ENCODE measurements around the gene AP1AR.

Gene AP1AR, protein sequence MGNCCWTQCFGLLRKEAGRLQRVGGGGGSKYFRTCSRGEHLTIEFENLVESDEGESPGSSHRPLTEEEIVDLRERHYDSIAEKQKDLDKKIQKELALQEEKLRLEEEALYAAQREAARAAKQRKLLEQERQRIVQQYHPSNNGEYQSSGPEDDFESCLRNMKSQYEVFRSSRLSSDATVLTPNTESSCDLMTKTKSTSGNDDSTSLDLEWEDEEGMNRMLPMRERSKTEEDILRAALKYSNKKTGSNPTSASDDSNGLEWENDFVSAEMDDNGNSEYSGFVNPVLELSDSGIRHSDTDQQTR

DNA sequence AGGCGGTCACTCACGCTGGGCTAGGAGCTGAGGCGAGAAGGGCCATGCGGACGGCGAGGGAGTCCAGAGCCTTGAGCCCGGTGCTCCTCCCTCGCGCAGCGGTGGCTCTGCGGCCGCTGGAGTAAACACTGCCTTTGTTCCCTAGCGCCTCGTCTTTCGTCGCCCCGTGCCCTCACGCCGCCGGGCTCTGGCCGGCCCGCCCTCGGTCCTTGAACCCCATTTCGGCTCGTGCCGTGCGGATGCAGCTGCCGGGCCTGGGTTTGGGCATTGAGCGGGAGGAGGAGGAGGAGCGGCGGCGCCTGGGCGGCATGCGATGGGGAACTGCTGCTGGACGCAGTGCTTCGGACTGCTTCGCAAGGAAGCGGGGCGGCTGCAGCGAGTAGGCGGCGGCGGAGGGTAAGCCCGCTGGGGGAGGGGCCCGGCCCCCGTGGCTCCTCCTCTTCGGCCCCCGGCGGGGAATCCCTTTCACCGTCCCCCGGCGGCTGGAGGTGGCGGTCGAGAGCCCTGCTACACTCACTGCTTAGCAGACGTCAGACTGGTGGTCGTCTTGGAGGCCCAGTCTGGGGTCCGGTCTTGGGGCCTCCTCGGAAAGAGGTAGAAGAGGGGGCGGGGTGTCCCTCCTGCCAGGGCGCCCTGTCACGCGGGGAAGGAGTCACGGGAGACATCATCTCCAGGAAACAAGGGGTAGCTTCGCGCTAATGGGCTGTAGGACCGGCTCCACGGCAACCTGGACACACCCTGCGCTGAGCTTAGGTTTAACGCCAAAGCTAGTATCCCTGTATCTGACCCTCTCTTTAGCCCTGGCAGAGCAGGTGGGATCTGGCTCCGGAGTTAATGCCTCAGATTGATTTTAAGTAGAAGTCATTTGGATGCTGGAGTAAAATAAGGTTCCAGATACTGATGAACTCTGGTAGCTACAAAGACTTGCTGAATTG lies at the start of gene AP1AR:
Gene AP1AR (plus strand): TSS at position 9 of the 935 bp plus-strand sequence. CDS start 305 bp downstream, at position 314.
- Mint-ChIP-seq H3K27me3 (peaks cover 1% of the 10 kb centered on the region), H3K4me1 (ENCODE audit: low read depth) (peaks cover 41% of the 10 kb centered on the region), H3K27ac (peak within 1 kb of the TSS; percentile 99), H3K36me3 (ENCODE audit: low read depth) (peaks cover 13% of the 10 kb centered on the region), H3K9me3 (no peaks in the 10 kb centered on the region), H3K4me3 (peak within 1 kb of the TSS; percentile 96)
- peak; percentile 89 for DNase-seq

DNA sequence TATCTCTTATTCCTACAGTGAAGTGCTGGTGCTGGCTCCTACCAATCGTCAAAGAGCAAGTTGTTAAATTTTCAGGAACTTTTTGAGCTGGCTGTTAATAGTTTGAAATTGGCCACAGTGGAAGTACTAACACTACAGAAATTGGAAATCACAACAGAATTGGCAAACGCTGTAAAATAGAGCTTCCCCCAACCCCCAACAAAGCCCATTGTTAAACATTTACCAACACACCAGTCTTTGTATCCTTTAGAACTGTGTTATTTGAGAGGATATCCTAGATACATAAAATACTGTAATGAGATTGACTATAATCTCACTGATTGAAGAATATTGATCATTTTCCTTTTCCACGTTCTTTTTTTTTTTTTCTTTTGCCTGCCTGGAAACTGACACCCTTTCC lies 49.0 kb upstream of the AP1AR start:
- no peaks in the 10 kb centered on the region for H3K27me3 Mint-ChIP-seq
- no peaks in the 10 kb centered on the region for H3K9me3 Mint-ChIP-seq
- peaks cover 66% of the 10 kb centered on the region for H3K36me3 Mint-ChIP-seq (ENCODE audit: low read depth)
- H3K27ac Mint-ChIP-seq: no peak overlapping the region
- H3K4me1 Mint-ChIP-seq (ENCODE audit: low read depth): peaks cover 46% of the 10 kb centered on the region
- no peak overlapping the region for H3K4me3 Mint-ChIP-seq
- no peak for DNase-seq

DNA sequence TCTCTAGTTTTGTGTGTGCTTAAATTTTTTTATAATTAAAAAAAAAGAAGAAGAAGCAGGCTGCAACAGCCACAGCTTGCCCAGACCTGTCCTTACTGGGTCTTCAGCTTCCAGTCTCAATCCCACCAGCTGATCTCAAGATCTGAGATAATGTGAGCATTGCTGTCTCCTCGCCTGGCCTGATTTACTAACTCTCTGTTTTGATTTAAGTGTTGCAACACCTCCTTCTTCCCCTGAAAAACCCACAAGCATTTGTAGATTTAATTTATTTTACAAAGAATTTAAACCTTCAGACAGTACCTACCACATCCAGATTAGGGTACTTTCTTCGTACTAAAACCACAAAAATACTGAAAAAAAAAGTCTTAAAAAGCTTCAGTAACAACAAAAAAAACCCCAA lies 48.3 kb upstream of the AP1AR start:
- H3K36me3 Mint-ChIP-seq (ENCODE audit: low read depth): peaks cover 71% of the 10 kb centered on the region
- H3K27ac Mint-ChIP-seq: no peak overlapping the region
- peaks cover 46% of the 10 kb centered on the region for H3K4me1 Mint-ChIP-seq (ENCODE audit: low read depth)
- no peaks in the 10 kb centered on the region for H3K9me3 Mint-ChIP-seq
- H3K27me3 Mint-ChIP-seq: no peaks in the 10 kb centered on the region
- H3K4me3 Mint-ChIP-seq: no peak overlapping the region
- DNase-seq: no peak

DNA sequence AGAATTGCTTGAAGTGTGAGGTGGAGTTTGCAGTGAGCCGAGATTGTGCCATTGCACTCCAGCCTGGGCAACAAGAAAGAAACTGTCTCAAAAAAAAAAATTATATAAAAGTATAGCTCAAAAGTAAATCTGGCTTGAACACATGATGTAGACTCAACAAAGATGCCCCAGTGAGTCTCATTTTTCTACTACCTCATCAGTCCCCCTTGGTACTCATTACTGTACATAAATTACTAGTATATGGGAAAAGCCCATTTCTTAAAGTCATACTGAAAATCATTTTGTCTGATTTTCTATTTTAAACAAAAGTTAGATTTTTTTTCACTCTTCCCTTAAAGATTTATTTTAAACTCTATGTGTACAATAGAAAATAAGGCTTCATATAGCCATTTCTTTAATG lies 47.1 kb upstream of the AP1AR start:
- no peak overlapping the region for H3K27ac Mint-ChIP-seq
- DNase-seq: no peak
- no peaks in the 10 kb centered on the region for H3K9me3 Mint-ChIP-seq
- no peak overlapping the region for H3K4me3 Mint-ChIP-seq
- peaks cover 65% of the 10 kb centered on the region for H3K36me3 Mint-ChIP-seq (ENCODE audit: low read depth)
- peaks cover 39% of the 10 kb centered on the region for H3K4me1 Mint-ChIP-seq (ENCODE audit: low read depth)
- H3K27me3 Mint-ChIP-seq: no peaks in the 10 kb centered on the region

DNA sequence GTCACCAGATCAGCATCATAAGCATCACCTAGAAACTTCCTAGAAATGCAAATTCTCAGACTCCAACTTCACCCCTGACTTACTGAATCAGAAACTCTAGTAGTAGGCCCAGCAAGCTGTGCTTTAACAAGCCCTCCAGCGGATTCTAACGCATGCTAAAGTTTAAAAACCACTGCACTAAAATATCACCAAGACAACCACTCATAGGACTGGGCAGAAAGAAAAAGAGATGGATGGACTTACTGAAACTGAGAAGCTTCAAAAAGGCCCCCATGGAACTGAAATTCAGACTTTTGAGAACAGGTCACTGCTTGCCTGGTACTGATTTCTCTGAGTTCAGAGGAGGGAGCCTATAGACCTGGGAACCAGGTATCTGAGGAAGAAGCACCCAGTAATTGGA lies 46.3 kb upstream of the AP1AR start:
- no peaks in the 10 kb centered on the region for H3K9me3 Mint-ChIP-seq
- H3K27me3 Mint-ChIP-seq: no peaks in the 10 kb centered on the region
- no peak overlapping the region for H3K4me3 Mint-ChIP-seq
- H3K27ac Mint-ChIP-seq: peak overlapping the region; percentile 31
- DNase-seq: no peak
- H3K36me3 Mint-ChIP-seq (ENCODE audit: low read depth): peaks cover 70% of the 10 kb centered on the region
- peaks cover 45% of the 10 kb centered on the region for H3K4me1 Mint-ChIP-seq (ENCODE audit: low read depth)

DNA sequence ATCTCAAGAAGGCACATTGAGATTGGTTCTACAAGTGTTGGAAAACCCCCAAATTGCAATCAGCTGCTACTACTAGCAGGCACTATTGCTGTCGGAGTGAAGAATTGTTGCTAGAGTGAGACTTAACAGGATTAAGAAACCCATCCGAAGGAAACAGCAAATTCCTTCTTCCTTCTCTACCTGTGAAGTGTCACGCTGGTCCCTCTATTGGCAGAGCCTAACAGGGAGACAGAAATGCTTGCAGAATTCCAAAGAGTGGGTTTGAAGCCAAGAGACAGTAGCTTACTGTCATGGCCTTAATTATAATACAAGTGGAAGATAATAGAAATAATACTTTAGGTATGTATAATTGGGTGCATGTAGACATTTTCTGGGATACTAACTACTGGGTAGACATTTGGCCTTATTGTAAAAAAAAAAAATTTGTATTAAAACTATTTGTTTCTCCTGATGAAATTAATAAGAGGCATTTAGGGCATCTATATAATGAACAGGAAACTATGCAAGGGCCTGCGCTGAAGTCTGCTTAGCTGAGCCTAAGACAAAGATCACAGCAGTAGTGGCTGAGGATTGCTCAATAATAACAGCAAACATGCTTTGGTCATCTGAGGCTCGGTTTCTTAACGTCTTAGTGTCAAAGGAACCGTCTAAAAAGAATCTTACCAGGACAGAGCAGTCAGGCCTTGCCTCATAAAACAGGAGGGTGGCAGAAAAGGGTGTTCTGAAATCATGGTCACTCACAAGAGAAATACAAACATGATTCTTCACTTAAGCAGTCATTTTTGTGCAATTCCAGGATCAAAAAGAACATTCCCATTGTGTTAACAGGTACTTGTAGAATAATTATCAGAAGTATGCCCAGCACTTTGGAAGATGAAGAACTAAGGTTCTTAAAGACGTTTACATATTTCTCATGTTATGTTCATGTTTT lies 45.6 kb upstream of the AP1AR start:
- peaks cover 70% of the 10 kb centered on the region for H3K36me3 Mint-ChIP-seq (ENCODE audit: low read depth)
- no peak overlapping the region for H3K27ac Mint-ChIP-seq
- H3K27me3 Mint-ChIP-seq: no peaks in the 10 kb centered on the region
- H3K4me3 Mint-ChIP-seq: no peak overlapping the region
- no peak for DNase-seq
- H3K4me1 Mint-ChIP-seq (ENCODE audit: low read depth): peaks cover 40% of the 10 kb centered on the region
- H3K9me3 Mint-ChIP-seq: no peaks in the 10 kb centered on the region

DNA sequence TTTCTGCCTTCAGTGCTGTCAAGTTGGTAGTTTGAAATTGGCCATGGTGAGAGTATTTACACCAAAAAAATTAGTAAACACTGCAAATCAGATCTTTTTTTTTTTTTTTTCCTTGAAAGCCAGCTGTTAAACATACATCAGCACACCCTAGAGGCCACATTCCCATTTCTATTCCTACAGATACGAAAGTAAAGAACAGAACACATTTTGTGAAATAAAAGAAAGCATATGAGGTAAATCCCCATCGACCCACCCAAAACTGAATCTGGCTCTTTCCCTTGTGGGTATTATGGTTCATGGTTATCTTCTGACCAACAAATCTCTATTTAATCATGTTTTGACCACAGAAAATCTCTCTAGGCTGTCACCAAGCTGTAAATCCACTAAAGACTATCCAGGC lies 41.8 kb upstream of the AP1AR start:
- H3K4me3 Mint-ChIP-seq: no peak overlapping the region
- peaks cover 51% of the 10 kb centered on the region for H3K36me3 Mint-ChIP-seq (ENCODE audit: low read depth)
- no peaks in the 10 kb centered on the region for H3K27me3 Mint-ChIP-seq
- no peaks in the 10 kb centered on the region for H3K9me3 Mint-ChIP-seq
- peaks cover 9% of the 10 kb centered on the region for H3K4me1 Mint-ChIP-seq (ENCODE audit: low read depth)
- no peak for DNase-seq
- no peak overlapping the region for H3K27ac Mint-ChIP-seq

DNA sequence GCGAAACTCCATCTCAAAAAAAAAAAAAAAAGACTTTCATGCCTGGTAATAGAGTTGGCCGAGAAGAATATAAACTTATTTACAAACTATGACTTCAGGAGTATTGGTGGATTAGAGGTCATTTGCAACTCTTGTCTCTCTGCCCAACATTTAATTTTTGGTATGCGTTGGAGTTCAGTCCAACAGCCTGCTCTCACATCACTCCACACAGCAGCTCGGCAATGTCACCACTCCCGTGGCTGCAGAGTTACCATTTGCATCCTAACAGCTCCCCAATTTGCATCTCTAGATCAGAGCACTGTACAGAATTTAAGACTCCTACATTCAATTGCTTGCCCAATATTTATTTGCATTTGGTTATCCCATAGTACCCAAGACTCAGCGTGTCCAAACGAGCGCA lies 40.9 kb upstream of the AP1AR start:
- Mint-ChIP-seq H3K36me3 (ENCODE audit: low read depth) (peaks cover 48% of the 10 kb centered on the region), H3K27me3 (no peaks in the 10 kb centered on the region), H3K4me3 (no peak overlapping the region), H3K27ac (no peak overlapping the region), H3K9me3 (no peaks in the 10 kb centered on the region), H3K4me1 (ENCODE audit: low read depth) (peaks cover 6% of the 10 kb centered on the region)
- DNase-seq: no peak

DNA sequence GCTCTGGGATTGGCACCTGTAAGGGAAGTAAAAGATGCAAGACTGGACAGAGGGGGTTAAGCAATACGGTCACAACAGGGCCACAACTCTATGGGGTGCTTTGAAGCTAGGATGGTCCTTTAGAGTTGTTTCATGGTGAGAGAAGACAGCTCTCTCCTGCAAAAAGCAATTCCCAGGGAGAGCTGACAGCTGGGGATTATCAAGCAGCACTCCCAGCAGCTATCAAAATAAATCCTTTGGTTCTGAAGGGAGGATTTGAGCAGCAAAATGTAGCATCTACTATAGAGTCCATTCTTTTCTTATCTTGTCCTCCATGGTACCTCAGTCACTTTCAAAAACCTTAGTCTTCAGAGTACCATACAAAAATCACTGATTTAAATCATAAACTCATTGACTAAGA lies 35.1 kb upstream of the AP1AR start:
- Mint-ChIP-seq H3K27ac (no peak overlapping the region), H3K27me3 (no peaks in the 10 kb centered on the region), H3K9me3 (no peaks in the 10 kb centered on the region), H3K4me3 (no peak overlapping the region), H3K36me3 (ENCODE audit: low read depth) (peaks cover 3% of the 10 kb centered on the region), H3K4me1 (ENCODE audit: low read depth) (peaks cover 19% of the 10 kb centered on the region)
- DNase-seq: no peak

DNA sequence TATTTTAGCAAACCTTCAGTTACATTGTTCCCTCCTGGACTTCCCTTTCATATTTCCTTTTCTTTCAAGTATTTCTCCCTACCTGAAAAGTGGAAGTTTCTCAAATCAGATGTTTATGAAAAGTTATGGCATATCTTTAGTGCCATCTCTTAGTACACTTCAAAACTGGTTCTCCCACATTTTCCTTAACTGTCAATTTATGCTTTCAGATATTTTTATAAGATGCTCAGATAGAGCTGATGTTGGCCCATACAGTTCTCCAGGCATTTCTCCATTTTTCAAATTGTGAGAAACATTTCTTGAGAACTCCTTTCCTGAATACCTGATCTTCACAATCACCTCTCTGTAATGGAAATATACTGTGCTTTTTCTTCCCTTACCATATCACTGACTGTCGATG lies 32.5 kb upstream of the AP1AR start:
- H3K4me1 Mint-ChIP-seq (ENCODE audit: low read depth): peaks cover 19% of the 10 kb centered on the region
- H3K27me3 Mint-ChIP-seq: no peaks in the 10 kb centered on the region
- DNase-seq: no peak
- peaks cover 2% of the 10 kb centered on the region for H3K36me3 Mint-ChIP-seq (ENCODE audit: low read depth)
- H3K9me3 Mint-ChIP-seq: no peaks in the 10 kb centered on the region
- peak overlapping the region; percentile 4 for H3K4me3 Mint-ChIP-seq
- peak overlapping the region; percentile 42 for H3K27ac Mint-ChIP-seq

DNA sequence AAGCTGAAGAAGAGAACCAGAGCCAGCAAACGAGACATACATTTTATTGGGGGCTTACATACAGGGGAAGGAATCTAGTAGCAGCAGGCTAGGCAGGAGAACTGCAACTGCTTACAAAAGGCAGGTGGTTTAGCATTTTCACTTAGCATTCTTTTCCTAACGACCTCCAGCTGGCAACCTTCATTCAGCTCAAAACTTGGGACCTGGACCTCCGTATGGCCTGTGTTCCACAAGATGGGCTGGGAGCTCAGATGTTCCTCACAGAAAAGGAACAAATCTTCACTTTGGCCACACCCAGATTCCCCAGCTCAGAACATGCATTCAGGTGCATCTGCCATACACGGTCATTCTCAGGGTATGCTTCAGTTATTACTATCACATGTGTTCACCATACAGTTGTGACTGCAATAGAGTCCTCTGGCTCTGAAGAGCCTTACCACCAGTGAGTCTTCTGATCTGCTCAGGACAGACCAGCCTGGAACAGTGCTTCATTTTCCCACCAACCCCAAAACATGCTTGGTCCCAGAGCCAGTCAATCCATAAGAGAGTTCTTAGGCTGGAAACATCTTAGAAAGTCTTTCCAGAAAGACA lies 29.6 kb upstream of the AP1AR start:
- peaks cover 3% of the 10 kb centered on the region for H3K27me3 Mint-ChIP-seq
- H3K36me3 Mint-ChIP-seq (ENCODE audit: low read depth): no peaks in the 10 kb centered on the region
- H3K4me3 Mint-ChIP-seq: no peak overlapping the region
- no peaks in the 10 kb centered on the region for H3K9me3 Mint-ChIP-seq
- no peak overlapping the region for H3K27ac Mint-ChIP-seq
- no peak for DNase-seq
- peaks cover 19% of the 10 kb centered on the region for H3K4me1 Mint-ChIP-seq (ENCODE audit: low read depth)

DNA sequence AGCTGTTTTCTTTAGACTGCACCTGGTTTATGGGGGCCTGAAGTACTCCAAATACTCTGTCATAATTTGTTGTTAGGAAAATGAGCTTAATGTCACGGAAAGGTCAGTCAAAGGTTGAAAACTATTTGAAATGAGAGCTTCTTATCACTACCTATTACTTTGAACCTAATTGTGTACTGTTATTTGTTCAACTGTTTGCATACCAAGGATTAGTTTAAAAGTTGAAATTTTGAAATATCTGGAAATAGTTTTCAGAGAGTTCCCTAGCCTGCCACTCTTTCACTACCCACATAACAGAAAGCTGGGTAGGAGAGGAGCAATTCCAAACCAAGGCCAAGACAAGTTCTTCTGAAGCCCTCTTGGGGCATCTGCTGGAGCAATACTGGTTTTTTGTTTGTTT lies 28.0 kb upstream of the AP1AR start:
- no peaks in the 10 kb centered on the region for H3K36me3 Mint-ChIP-seq (ENCODE audit: low read depth)

DNA sequence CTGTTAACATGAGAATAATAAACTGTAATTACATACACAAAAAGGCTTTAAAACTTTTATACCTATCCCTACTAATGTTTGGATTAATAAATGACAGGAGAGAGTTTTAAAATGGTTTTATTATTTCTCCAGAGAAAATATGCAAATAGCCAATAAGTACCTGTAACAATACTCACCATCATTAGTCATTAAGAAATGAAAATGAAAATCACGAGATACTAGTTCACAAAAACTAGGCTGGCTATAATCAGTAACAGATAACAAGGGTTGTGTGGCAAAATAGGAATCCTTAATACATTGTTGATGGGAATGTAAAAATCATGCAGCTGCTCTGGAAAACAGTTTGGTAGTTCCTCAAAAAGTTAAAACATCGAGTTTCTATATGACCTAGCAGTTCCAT lies 25.2 kb upstream of the AP1AR start:
- peaks cover 3% of the 10 kb centered on the region for H3K27me3 Mint-ChIP-seq
- no peak for DNase-seq

More for the DNA sequence above, 28.0 kb upstream of the AP1AR start:
- DNase-seq: no peak
- Mint-ChIP-seq H3K4me1 (ENCODE audit: low read depth) (peaks cover 19% of the 10 kb centered on the region), H3K9me3 (no peaks in the 10 kb centered on the region), H3K4me3 (no peak overlapping the region), H3K27me3 (peaks cover 3% of the 10 kb centered on the region), H3K27ac (no peak overlapping the region)

More for the DNA sequence above, 25.2 kb upstream of the AP1AR start:
- Mint-ChIP-seq H3K9me3 (no peaks in the 10 kb centered on the region), H3K4me1 (ENCODE audit: low read depth) (no peaks in the 10 kb centered on the region), H3K27ac (no peak overlapping the region), H3K36me3 (ENCODE audit: low read depth) (no peaks in the 10 kb centered on the region), H3K4me3 (no peak overlapping the region)

Data from activated T-cell treated with anti-CD3 and anti-CD28 coated beads, Interleukin-2, amount 50 U/mL, for 24 hours (primary cell).